Activated T-helper 17 cell treated with anti-CD3 and anti-CD28 coated beads, Interleukin-2, amount 50 U/mL, for 72 hours (primary cell): ENCODE data around the gene OR52B4. TPM values are rescaled to one million over a fixed set of nuclear protein-coding genes. Genes with fewer than 3 reads are reported as not detected.

Source experiments
- total RNA-seq, 2 donors: library from RNA; stranded (reverse); gene quantifications; one replicate each; pipeline ENCODE4 v1.2.3, GENCODE V29; 2022

The OR52B4 gene
- total RNA-seq, 2 donors from 2014 or later = not detected

Other genes starting within 250 kb of the OR52B4 start
- 10 to 100 TPM; 26.5 to 36.0 TPM for gene TRIM21, start 25.3 kb upstream of the OR52B4 start, total RNA-seq
- not detected for gene OR52K2, start 80.9 kb upstream of the OR52B4 start, total RNA-seq
- gene OR52K1, start 114.3 kb upstream of the OR52B4 start, total RNA-seq = under 1 TPM in 1 of 2 donors, not detected in 1; 0.05 TPM
- gene OR52M1, start 176.8 kb upstream of the OR52B4 start, total RNA-seq = not detected
- not detected for gene OR52I2, start 213.4 kb upstream of the OR52B4 start, total RNA-seq
- gene OR52I1, start 225.7 kb upstream of the OR52B4 start, total RNA-seq = under 1 TPM in 1 of 2 donors, not detected in 1; 0.13 TPM
- 1 to 10 TPM; 5.3 to 7.9 TPM for gene TRIM68, start 239.8 kb upstream of the OR52B4 start, total RNA-seq